Liver (tissue), 9 donors: Measurements from ENCODE around the gene SAMD4A. TPM values are rescaled to one million over a fixed set of nuclear protein-coding genes. Genes with fewer than 3 reads are reported as not detected.

ENCODE experiments used
- DNase-seq: peaks from one replicate; pipeline ENCODE4 v3.0.0-alpha.2; 2017; ENCODE audit warnings: low spot score
- H3K27ac ChIP-seq, 2 donors: one replicate each; pipeline ENCODE4 v1.7.0; 2013; ENCODE audit warnings: inconsistent platforms in 2 of 2, low read length in 2 of 2, control low read depth in 1 of 2, low read depth in 1 of 2, mild to moderate bottlenecking in 1 of 2
- H3K27me3 ChIP-seq, 4 donors: one replicate each; pipeline versions ENCODE4 v1.6.1 to v1.7.0; 2013; ENCODE audit warnings: low read length in 3 of 4, inconsistent platforms in 1 of 4, mild to moderate bottlenecking in 1 of 4, moderate library complexity in 1 of 4; ENCODE audit not compliant: control insufficient read depth in 4 of 4, insufficient read depth in 4 of 4
- H3K36me3 ChIP-seq, 4 donors: one replicate each; pipeline versions ENCODE4 v1.6.1 to v1.7.0; 2013; ENCODE audit warnings: low read length in 3 of 4, mild to moderate bottlenecking in 3 of 4, low read depth in 1 of 4, moderate library complexity in 1 of 4; ENCODE audit not compliant: control insufficient read depth in 4 of 4, insufficient read depth in 3 of 4
- H3K4me1 ChIP-seq, 4 donors: one replicate each; pipeline versions ENCODE4 v1.6.1 to v1.7.0; 2013; ENCODE audit warnings: low read length in 3 of 4, mild to moderate bottlenecking in 3 of 4, moderate library complexity in 1 of 4; ENCODE audit not compliant: control insufficient read depth in 4 of 4, insufficient read depth in 4 of 4
- H3K4me3 ChIP-seq, 3 donors: one replicate each; pipeline versions ENCODE4 v1.6.1 to v1.7.0; 2013; ENCODE audit warnings: low read length in 3 of 3, control low read depth in 1 of 3, low read depth in 1 of 3, mild to moderate bottlenecking in 1 of 3
- H3K9ac ChIP-seq, 2 donors: one replicate each; pipeline ENCODE4 v1.7.0; 2013; ENCODE audit warnings: low read length in 2 of 2, mild to moderate bottlenecking in 2 of 2, moderate library complexity in 2 of 2, control low read depth in 1 of 2, low read depth in 1 of 2
- H3K9me3 ChIP-seq, 4 donors: one replicate each; pipeline versions ENCODE4 v1.6.1 to v1.7.0; 2013; ENCODE audit warnings: low read length in 3 of 4; ENCODE audit not compliant: control insufficient read depth in 4 of 4
- EGR1 ChIP-seq, 2 donors: IDR thresholded peaks; 2 replicates each; pipeline ENCODE4 v1.6.1; 2016 to 2018; ENCODE audit warnings: antibody characterized with exemption in 2 of 2, low read depth in 2 of 2
- FOXA1 ChIP-seq: IDR thresholded peaks from 2 replicates; pipeline ENCODE4 v1.6.1; 2016; ENCODE audit warnings: antibody characterized with exemption
- FOXA2 ChIP-seq: IDR thresholded peaks from 2 replicates; pipeline ENCODE4 v1.6.1; 2016; ENCODE audit warnings: antibody characterized with exemption
- GABPA ChIP-seq, 2 donors: IDR thresholded peaks in 1 of 2; conservative IDR thresholded peaks in 1 of 2; 2 replicates each; pipeline ENCODE4 v1.6.1; 2016; ENCODE audit warnings: antibody characterized with exemption in 2 of 2, mild to moderate bottlenecking in 1 of 2, moderate library complexity in 1 of 2
- HNF4G ChIP-seq: IDR thresholded peaks from 2 replicates; pipeline ENCODE4 v1.6.1; 2016; ENCODE audit warnings: antibody characterized with exemption
- JUND ChIP-seq, 2 donors: IDR thresholded peaks; 2 replicates each; pipeline ENCODE4 v1.6.1; 2016; ENCODE audit warnings: antibody characterized with exemption in 2 of 2
- NR2F2 ChIP-seq: IDR thresholded peaks from 2 replicates; pipeline ENCODE4 v1.6.1; 2016; ENCODE audit warnings: antibody characterized with exemption
- RAD21 ChIP-seq, 2 donors: IDR thresholded peaks; 2 replicates each; pipeline ENCODE4 v1.6.1; 2016; ENCODE audit warnings: antibody characterized with exemption in 2 of 2, mild to moderate bottlenecking in 2 of 2
- RXRA ChIP-seq, 2 donors: IDR thresholded peaks; 2 replicates each; pipeline ENCODE4 v1.6.1; 2017 to 2018; ENCODE audit warnings: antibody characterized with exemption in 2 of 2, mild to moderate bottlenecking in 1 of 2
- TAF1 ChIP-seq: conservative IDR thresholded peaks from 2 replicates; pipeline ENCODE4 v1.6.1; 2016; ENCODE audit warnings: antibody characterized with exemption, mild to moderate bottlenecking
- YY1 ChIP-seq: IDR thresholded peaks from 2 replicates; pipeline ENCODE4 v1.6.1; 2016; ENCODE audit warnings: antibody characterized with exemption, mild to moderate bottlenecking
- WGBS: extraction: QIAGEN DNeasy Blood & Tissue Kit; methylation state at CpG from one replicate; pipeline ENCODE4 v1.1.7; 2013; 5-methylcytosine and 5-hydroxymethylcytosine counted together
- polyA plus RNA-seq, 2 donors: library from polyadenylated mRNA; stranded (reverse) in 1 of 2; unstranded in 1 of 2; fragments of 200-250 nt in 1 of 2; fragments of >200 nt in 1 of 2; fragmentation: Nextera tagmentation in 1 of 2; extraction: Ambion mirVana in 1 of 2; gene quantifications; one replicate each; pipeline versions ENCODE4 v1.2.1 to v1.2.3, GENCODE V29; 2013 to 2015
- total RNA-seq, 2 donors: library from RNA; depleted of rRNA; stranded (reverse); fragments of >200 nt; gene quantifications; one replicate each; pipeline ENCODE4 v1.2.3, GENCODE V29; 2014
- TF ChIP-seq, protein P1 (sequence below): IDR thresholded peaks from 2 replicates; pipeline ENCODE4 v1.6.1; 2016; ENCODE audit warnings: antibody characterized with exemption, mild to moderate bottlenecking
- TF ChIP-seq, protein P2 (sequence below): fragments of 150-350 bp; IDR thresholded peaks from 2 replicates; pipeline ENCODE4 v1.5.1; 2017; ENCODE audit warnings: improper control_type of control experiment, low read depth, low read length; ENCODE audit not compliant: missing input control
- TF ChIP-seq, protein P3 (sequence below): IDR thresholded peaks from 2 replicates; pipeline ENCODE4 v1.6.1; 2016; ENCODE audit warnings: antibody characterized with exemption
- TF ChIP-seq, protein P4 (sequence below): IDR thresholded peaks from 2 replicates; pipeline ENCODE4 v1.6.1; 2016; ENCODE audit warnings: antibody characterized with exemption
- TF ChIP-seq, protein P5 (sequence below): IDR thresholded peaks from 2 replicates; pipeline ENCODE4 v1.6.1; 2016; ENCODE audit warnings: antibody characterized with exemption
- donor health status: healthy.
- donor health status: healthy.
- donor health status: healthy.
- donor health status: healthy.
- donor health status: healthy.

SAMD4A gene
- total and polyA plus RNA-seq, 4 donors: 4.3 to 17.8 (median 8.1) TPM

DNA sequence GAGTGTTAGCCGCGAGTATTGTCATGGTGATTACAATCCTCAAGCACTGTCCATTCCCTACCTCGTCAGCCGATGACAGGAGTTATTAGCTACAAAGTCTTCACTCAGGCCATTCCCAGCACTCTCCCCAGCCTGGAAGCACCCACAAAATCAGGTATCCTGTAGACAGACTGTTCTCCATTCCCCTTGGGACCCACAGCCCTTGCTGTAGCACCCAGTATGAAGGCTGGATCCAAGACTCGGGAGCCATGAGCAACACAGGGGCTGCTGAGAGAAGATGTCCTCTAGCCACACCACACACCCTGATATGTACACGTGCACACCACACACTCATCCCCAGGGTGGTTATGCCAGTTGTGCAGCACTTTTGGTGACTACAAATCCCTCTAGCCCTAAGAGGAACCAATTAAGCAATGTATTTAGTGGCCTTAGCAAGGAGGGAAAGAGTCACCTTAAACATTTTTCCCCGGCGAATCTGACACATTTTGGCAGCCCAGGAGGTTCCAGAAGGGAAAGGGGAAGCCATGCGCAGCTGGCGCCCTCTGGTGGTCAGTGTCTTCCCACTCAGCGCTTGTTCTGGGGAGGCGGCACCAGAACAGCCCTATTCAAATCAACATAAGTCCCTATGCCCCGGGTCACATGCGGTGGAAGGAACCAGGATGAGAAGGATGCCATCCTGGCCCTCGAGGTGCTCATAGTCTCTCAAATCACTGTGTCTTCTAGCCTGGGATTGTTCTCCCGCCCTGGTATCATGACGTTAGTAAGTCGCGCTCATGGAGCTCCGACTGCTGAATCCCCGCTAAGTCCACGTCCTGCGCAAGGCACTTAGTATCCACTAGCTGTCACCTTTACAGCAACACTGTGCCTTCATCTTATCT is 238.8 kb downstream of the SAMD4A start (continued):
- TF ChIP-seq, protein P1, sequence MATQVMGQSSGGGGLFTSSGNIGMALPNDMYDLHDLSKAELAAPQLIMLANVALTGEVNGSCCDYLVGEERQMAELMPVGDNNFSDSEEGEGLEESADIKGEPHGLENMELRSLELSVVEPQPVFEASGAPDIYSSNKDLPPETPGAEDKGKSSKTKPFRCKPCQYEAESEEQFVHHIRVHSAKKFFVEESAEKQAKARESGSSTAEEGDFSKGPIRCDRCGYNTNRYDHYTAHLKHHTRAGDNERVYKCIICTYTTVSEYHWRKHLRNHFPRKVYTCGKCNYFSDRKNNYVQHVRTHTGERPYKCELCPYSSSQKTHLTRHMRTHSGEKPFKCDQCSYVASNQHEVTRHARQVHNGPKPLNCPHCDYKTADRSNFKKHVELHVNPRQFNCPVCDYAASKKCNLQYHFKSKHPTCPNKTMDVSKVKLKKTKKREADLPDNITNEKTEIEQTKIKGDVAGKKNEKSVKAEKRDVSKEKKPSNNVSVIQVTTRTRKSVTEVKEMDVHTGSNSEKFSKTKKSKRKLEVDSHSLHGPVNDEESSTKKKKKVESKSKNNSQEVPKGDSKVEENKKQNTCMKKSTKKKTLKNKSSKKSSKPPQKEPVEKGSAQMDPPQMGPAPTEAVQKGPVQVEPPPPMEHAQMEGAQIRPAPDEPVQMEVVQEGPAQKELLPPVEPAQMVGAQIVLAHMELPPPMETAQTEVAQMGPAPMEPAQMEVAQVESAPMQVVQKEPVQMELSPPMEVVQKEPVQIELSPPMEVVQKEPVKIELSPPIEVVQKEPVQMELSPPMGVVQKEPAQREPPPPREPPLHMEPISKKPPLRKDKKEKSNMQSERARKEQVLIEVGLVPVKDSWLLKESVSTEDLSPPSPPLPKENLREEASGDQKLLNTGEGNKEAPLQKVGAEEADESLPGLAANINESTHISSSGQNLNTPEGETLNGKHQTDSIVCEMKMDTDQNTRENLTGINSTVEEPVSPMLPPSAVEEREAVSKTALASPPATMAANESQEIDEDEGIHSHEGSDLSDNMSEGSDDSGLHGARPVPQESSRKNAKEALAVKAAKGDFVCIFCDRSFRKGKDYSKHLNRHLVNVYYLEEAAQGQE: no peak
- peak; percentile 98 to 99 for TF ChIP-seq RAD21 (IDR thresholded peaks at IDR 0.05)

DNA sequence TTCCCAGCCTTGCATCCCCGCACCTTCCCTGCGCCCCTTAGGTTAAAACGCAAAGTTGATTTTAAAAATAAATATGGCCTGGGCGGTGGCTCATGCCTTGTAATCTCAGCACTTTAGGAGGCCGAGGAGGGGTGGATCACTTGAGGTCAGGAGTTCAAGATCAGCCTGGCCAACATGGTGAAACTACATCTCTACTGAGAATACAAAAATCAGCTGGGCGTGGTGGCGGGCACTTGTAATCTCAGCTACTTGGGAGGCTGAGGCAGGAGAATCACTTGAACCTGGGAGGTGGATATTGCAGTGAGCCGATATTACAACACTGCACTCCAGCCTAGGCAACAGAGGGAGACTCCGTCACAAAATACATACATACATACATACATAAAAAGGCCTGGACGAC is 239.7 kb downstream of the SAMD4A start:
- 90% methylated on average over 10 of the region's 10 CpGs for WGBS
- no peak overlapping the region for H3K9ac ChIP-seq
- no peaks in the 10 kb centered on the region for H3K9me3 ChIP-seq
- no peaks in the 10 kb centered on the region for H3K27me3 ChIP-seq
- H3K4me3 ChIP-seq: no peak overlapping the region
- no peak for DNase-seq
- no peak overlapping the region for H3K27ac ChIP-seq
- H3K36me3 ChIP-seq: no peaks in the 10 kb centered on the region
- TF ChIP-seq, protein P2, sequence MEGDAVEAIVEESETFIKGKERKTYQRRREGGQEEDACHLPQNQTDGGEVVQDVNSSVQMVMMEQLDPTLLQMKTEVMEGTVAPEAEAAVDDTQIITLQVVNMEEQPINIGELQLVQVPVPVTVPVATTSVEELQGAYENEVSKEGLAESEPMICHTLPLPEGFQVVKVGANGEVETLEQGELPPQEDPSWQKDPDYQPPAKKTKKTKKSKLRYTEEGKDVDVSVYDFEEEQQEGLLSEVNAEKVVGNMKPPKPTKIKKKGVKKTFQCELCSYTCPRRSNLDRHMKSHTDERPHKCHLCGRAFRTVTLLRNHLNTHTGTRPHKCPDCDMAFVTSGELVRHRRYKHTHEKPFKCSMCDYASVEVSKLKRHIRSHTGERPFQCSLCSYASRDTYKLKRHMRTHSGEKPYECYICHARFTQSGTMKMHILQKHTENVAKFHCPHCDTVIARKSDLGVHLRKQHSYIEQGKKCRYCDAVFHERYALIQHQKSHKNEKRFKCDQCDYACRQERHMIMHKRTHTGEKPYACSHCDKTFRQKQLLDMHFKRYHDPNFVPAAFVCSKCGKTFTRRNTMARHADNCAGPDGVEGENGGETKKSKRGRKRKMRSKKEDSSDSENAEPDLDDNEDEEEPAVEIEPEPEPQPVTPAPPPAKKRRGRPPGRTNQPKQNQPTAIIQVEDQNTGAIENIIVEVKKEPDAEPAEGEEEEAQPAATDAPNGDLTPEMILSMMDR: no peak
- TF ChIP-seq NR2F2: no peak
- no peak for TF ChIP-seq JUND (IDR thresholded peaks at IDR 0.05)
- TF ChIP-seq TAF1: no peak
- no peak for TF ChIP-seq EGR1 (IDR thresholded peaks at IDR 0.05; ENCODE audit: low read depth in 2 of 2)
- TF ChIP-seq, protein P3, sequence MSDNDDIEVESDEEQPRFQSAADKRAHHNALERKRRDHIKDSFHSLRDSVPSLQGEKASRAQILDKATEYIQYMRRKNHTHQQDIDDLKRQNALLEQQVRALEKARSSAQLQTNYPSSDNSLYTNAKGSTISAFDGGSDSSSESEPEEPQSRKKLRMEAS: no peak
- no peak for TF ChIP-seq HNF4G
- TF ChIP-seq, protein P4, sequence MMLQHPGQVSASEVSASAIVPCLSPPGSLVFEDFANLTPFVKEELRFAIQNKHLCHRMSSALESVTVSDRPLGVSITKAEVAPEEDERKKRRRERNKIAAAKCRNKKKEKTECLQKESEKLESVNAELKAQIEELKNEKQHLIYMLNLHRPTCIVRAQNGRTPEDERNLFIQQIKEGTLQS: no peak
- TF ChIP-seq FOXA1: no peak
- TF ChIP-seq RXRA (IDR thresholded peaks at IDR 0.05): no peak
- TF ChIP-seq GABPA (IDR thresholded peaks at IDR 0.05 in 1 of 2, conservative IDR thresholded peaks at IDR 0.05 in 1 of 2): no peak
- TF ChIP-seq FOXA2: no peak
- TF ChIP-seq RAD21 (IDR thresholded peaks at IDR 0.05): no peak
- TF ChIP-seq, protein P1: no peak
- TF ChIP-seq, protein P5, sequence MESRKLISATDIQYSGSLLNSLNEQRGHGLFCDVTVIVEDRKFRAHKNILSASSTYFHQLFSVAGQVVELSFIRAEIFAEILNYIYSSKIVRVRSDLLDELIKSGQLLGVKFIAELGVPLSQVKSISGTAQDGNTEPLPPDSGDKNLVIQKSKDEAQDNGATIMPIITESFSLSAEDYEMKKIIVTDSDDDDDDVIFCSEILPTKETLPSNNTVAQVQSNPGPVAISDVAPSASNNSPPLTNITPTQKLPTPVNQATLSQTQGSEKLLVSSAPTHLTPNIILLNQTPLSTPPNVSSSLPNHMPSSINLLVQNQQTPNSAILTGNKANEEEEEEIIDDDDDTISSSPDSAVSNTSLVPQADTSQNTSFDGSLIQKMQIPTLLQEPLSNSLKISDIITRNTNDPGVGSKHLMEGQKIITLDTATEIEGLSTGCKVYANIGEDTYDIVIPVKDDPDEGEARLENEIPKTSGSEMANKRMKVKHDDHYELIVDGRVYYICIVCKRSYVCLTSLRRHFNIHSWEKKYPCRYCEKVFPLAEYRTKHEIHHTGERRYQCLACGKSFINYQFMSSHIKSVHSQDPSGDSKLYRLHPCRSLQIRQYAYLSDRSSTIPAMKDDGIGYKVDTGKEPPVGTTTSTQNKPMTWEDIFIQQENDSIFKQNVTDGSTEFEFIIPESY: no peak
- no peak for TF ChIP-seq YY1
- peaks cover 0 to 8% (median 0%) of the 10 kb centered on the region in 4 donors for H3K4me1 ChIP-seq
